Measurements from ENCODE around the gene EPB41L4A. TPM values are rescaled to one million over a fixed set of nuclear protein-coding genes. Genes with fewer than 3 reads are reported as not detected.

Gene EPB41L4A
- total RNA-seq, 4 donors from 2014 or later, result 8.3 to 33.8 (median 21.6) TPM

- Histone ChIP-seq H3K27ac (replicated peaks in 1 of 4) (no peak overlapping the region), H3K9me3 (no peaks in the 10 kb centered on the region), H3K36me3 (no peaks in the 10 kb centered on the region), H3K27me3 (no peaks in the 10 kb centered on the region), H3K4me1 (peaks cover 9 to 41% (median 19%) of the 10 kb centered on the region in 4 donors), H3K4me3 (no peak overlapping the region)
- intact Hi-C loops (cut with DNase I), result no loop called here
- TF ChIP-seq POLR2AphosphoS5 (IDR thresholded peaks at IDR 0.05), result no peak
- no peak for TF ChIP-seq CTCF (IDR thresholded peaks at IDR 0.05)
- no peak for TF ChIP-seq POLR2A (IDR thresholded peaks at IDR 0.05; ENCODE audit: low read depth)
- no peak for TF ChIP-seq EP300 (IDR thresholded peaks at IDR 0.05)
- WGBS, result 78% methylated on average over 5 of the region's 5 CpGs
- DNase-seq (ENCODE audit: extremely low spot score), result no peak
Measured at GRCh38 chr5:112338681-112339337, 80.3 kb downstream of the EPB41L4A start.

GRCh38 chr5:112333331-112333781, 85.7 kb downstream of the EPB41L4A start:
- no peak overlapping the region for H3K27ac ChIP-seq (replicated peaks in 1 of 4)

GRCh38 chr5:112331892-112332291, 87.2 kb downstream of the EPB41L4A start:
- Histone ChIP-seq H3K9me3 (no peaks in the 10 kb centered on the region), H3K27ac (replicated peaks in 1 of 4) (no peak overlapping the region), H3K4me1 (peaks cover 0 to 34% (median 21%) of the 10 kb centered on the region in 4 donors), H3K36me3 (no peaks in the 10 kb centered on the region), H3K27me3 (no peaks in the 10 kb centered on the region), H3K4me3 (no peak overlapping the region)
- TF ChIP-seq POLR2A (IDR thresholded peaks at IDR 0.05; ENCODE audit: low read depth), result no peak
- TF ChIP-seq POLR2AphosphoS5 (IDR thresholded peaks at IDR 0.05), result no peak
- no peak for TF ChIP-seq CTCF (IDR thresholded peaks at IDR 0.05)
- no peak for TF ChIP-seq EP300 (IDR thresholded peaks at IDR 0.05)
- 80% methylated on average over 2 of the region's 2 CpGs for WGBS
- intact Hi-C loops (cut with DNase I), result no loop called here
- DNase-seq (ENCODE audit: extremely low spot score), result no peak

More at GRCh38 chr5:112333331-112333781, 85.7 kb downstream of the EPB41L4A start:
- no peak overlapping the region for H3K4me3 ChIP-seq
- TF ChIP-seq EP300 (IDR thresholded peaks at IDR 0.05), result no peak
- no peak for DNase-seq (ENCODE audit: extremely low spot score)
- intact Hi-C loops (cut with DNase I), result no loop called here
- no peaks in the 10 kb centered on the region for H3K27me3 ChIP-seq
- peaks cover under 1 to 39% (median 23%) of the 10 kb centered on the region in 4 donors for H3K4me1 ChIP-seq
- H3K9me3 ChIP-seq, result no peaks in the 10 kb centered on the region
- no peaks in the 10 kb centered on the region for H3K36me3 ChIP-seq
- WGBS, result 64% methylated on average over 5 of the region's 5 CpGs

GRCh38 chr5:112329419-112330090, 89.5 kb downstream of the EPB41L4A start:
- intact Hi-C loops (cut with DNase I), result no loop called here
- no peaks in the 10 kb centered on the region for H3K27me3 ChIP-seq
- H3K36me3 ChIP-seq, result no peaks in the 10 kb centered on the region
- no peak for DNase-seq (ENCODE audit: extremely low spot score)
- H3K4me1 ChIP-seq, result peaks cover 0 to 29% (median 23%) of the 10 kb centered on the region in 4 donors
- no peaks in the 10 kb centered on the region for H3K9me3 ChIP-seq
- no peak overlapping the region for H3K4me3 ChIP-seq
- TF ChIP-seq POLR2A (IDR thresholded peaks at IDR 0.05; ENCODE audit: low read depth), result no peak
- no peak for TF ChIP-seq EP300 (IDR thresholded peaks at IDR 0.05)
- no peak for TF ChIP-seq POLR2AphosphoS5 (IDR thresholded peaks at IDR 0.05)
- no peak for TF ChIP-seq CTCF (IDR thresholded peaks at IDR 0.05)
- H3K27ac ChIP-seq (replicated peaks in 1 of 4), result no peak overlapping the region
- WGBS, result 61% methylated on average over 5 of the region's 5 CpGs

GRCh38 chr5:112323166-112323565, 95.9 kb downstream of the EPB41L4A start:
- Histone ChIP-seq H3K27ac (replicated peaks in 1 of 4) (no peak overlapping the region), H3K4me1 (peaks cover 0 to 8% (median 2%) of the 10 kb centered on the region in 4 donors), H3K36me3 (no peaks in the 10 kb centered on the region), H3K9me3 (no peaks in the 10 kb centered on the region), H3K27me3 (no peaks in the 10 kb centered on the region), H3K4me3 (no peak overlapping the region)
- intact Hi-C loops (cut with DNase I), result no loop called here
- no peak for DNase-seq (ENCODE audit: extremely low spot score)
- TF ChIP-seq CTCF (IDR thresholded peaks at IDR 0.05) (no peak), EP300 (IDR thresholded peaks at IDR 0.05) (no peak), POLR2A (IDR thresholded peaks at IDR 0.05; ENCODE audit: low read depth) (no peak), POLR2AphosphoS5 (IDR thresholded peaks at IDR 0.05) (no peak)
